Neural cell (in vitro differentiated cells): ENCODE data around the gene KRT6A.

Experiments used
- EP300 ChIP-seq: fragments of 450-650 bp; conservative IDR thresholded peaks from 2 replicates; pipeline ENCODE4 v1.6.1; 2014; ENCODE audit warnings: antibody characterized with exemption, mild to moderate bottlenecking, moderate library complexity; ENCODE audit not compliant: poor library complexity, severe bottlenecking
- EZH2 ChIP-seq: fragments of 200-600, 300-800 bp; shearing (Covaris generic), sonication (generic); IDR thresholded peaks from 2 replicates; pipeline ENCODE4 v1.6.1; 2014; ENCODE audit warnings: antibody characterized with exemption, low read length, borderline replicate concordance, mild to moderate bottlenecking; ENCODE audit not compliant: insufficient read depth, poor library complexity, severe bottlenecking
- MXI1 ChIP-seq: fragments of 450-650 bp; conservative IDR thresholded peaks from 2 replicates; pipeline ENCODE4 v1.6.1; 2014; ENCODE audit warnings: antibody characterized with exemption, mild to moderate bottlenecking; ENCODE audit not compliant: poor library complexity, severe bottlenecking
- POLR2AphosphoS5 ChIP-seq: IDR thresholded peaks from 2 replicates; pipeline ENCODE4 v1.6.1; 2012
- RAD21 ChIP-seq: fragments of 450-650 bp; conservative IDR thresholded peaks from 2 replicates; pipeline ENCODE4 v1.6.1; 2014; ENCODE audit warnings: antibody characterized with exemption, mild to moderate bottlenecking, moderate library complexity
- SMC3 ChIP-seq: fragments of 450-650 bp; conservative IDR thresholded peaks from 2 replicates; pipeline ENCODE4 v1.6.1; 2014; ENCODE audit warnings: antibody characterized with exemption, mild to moderate bottlenecking, moderate library complexity; ENCODE audit not compliant: poor library complexity
- TAF1 ChIP-seq: IDR thresholded peaks from 2 replicates; pipeline ENCODE4 v1.6.1; 2012; ENCODE audit warnings: low read depth
- TF ChIP-seq, protein P1 (sequence below): fragments of 450-650 bp; IDR thresholded peaks from 2 replicates; pipeline ENCODE4 v1.5.1; 2014; ENCODE audit warnings: antibody characterized with exemption, mild to moderate bottlenecking, moderate library complexity; ENCODE audit not compliant: poor library complexity, severe bottlenecking
- TF ChIP-seq, protein P2 (sequence below): IDR thresholded peaks from 2 replicates; pipeline ENCODE4 v1.6.1; 2012; ENCODE audit warnings: borderline replicate concordance

DNA sequence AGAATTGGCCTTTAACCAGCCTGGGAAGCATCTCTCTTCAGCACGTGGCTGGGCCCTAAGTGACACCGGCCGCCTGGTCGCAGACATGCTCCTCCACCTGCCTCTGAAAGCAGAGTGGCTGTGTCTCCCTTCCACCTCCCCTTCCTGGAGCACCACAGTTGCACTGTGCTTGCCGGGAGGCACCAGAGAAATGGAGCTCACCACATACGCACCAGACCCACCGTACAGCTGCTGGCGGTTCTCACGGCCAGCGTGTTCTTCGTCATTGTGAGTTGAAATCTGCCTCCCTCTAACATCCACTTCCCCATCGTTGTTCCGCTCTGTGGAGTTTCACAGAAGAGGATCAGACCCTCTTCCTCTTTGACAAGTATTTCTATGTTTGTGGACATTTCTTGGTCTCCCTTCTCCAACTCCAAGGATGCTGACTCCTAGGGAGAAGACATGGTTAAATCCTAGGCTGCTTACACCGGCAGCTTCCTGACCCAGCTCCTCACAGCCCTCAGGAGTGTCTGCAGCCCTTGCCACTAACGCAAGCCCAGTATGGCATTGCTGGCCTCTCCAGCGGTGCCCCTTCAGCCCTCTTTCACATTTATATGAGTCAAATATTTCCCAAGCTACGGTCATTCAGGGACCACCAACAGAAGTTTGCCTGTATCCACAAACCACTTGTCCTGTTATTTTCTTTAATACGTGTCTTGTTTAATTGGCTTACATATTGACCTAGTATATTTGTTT lies 38.7 kb upstream of the KRT6A start:
- TF ChIP-seq EP300 (no peak), TAF1 (no peak), SMC3 (no peak), EZH2 (no peak), POLR2AphosphoS5 (no peak), MXI1 (no peak), RAD21 (no peak)
- TF ChIP-seq, protein P1, sequence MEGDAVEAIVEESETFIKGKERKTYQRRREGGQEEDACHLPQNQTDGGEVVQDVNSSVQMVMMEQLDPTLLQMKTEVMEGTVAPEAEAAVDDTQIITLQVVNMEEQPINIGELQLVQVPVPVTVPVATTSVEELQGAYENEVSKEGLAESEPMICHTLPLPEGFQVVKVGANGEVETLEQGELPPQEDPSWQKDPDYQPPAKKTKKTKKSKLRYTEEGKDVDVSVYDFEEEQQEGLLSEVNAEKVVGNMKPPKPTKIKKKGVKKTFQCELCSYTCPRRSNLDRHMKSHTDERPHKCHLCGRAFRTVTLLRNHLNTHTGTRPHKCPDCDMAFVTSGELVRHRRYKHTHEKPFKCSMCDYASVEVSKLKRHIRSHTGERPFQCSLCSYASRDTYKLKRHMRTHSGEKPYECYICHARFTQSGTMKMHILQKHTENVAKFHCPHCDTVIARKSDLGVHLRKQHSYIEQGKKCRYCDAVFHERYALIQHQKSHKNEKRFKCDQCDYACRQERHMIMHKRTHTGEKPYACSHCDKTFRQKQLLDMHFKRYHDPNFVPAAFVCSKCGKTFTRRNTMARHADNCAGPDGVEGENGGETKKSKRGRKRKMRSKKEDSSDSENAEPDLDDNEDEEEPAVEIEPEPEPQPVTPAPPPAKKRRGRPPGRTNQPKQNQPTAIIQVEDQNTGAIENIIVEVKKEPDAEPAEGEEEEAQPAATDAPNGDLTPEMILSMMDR = no peak
- TF ChIP-seq, protein P2, sequence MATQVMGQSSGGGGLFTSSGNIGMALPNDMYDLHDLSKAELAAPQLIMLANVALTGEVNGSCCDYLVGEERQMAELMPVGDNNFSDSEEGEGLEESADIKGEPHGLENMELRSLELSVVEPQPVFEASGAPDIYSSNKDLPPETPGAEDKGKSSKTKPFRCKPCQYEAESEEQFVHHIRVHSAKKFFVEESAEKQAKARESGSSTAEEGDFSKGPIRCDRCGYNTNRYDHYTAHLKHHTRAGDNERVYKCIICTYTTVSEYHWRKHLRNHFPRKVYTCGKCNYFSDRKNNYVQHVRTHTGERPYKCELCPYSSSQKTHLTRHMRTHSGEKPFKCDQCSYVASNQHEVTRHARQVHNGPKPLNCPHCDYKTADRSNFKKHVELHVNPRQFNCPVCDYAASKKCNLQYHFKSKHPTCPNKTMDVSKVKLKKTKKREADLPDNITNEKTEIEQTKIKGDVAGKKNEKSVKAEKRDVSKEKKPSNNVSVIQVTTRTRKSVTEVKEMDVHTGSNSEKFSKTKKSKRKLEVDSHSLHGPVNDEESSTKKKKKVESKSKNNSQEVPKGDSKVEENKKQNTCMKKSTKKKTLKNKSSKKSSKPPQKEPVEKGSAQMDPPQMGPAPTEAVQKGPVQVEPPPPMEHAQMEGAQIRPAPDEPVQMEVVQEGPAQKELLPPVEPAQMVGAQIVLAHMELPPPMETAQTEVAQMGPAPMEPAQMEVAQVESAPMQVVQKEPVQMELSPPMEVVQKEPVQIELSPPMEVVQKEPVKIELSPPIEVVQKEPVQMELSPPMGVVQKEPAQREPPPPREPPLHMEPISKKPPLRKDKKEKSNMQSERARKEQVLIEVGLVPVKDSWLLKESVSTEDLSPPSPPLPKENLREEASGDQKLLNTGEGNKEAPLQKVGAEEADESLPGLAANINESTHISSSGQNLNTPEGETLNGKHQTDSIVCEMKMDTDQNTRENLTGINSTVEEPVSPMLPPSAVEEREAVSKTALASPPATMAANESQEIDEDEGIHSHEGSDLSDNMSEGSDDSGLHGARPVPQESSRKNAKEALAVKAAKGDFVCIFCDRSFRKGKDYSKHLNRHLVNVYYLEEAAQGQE = no peak
